NOMO-1 treated with DMSO at 0.1 percent for 48 hours (cell line): ENCODE results near the gene VAV2.

Source experiments
- DNase-seq: peaks from one replicate; lab custom pipeline; 2025; ENCODE audit not compliant: unreplicated experiment; lab: John Stamatoyannopoulos, UW

VAV2 gene

GRCh38 chr9:133842721-133843227, 149.3 kb downstream of the VAV2 start:
- DNase-seq: no peak

- DNase-seq: no peak
These were observed 149.9 kb downstream of the VAV2 start for GRCh38 chr9:133842174-133842573.

GRCh38 chr9:133841167-133841812, 150.8 kb downstream of the VAV2 start:
- no peak for DNase-seq

- DNase-seq: peak; percentile 7
These were observed 152.2 kb downstream of the VAV2 start for GRCh38 chr9:133839822-133840329.

GRCh38 chr9:133838859-133839507, 153.1 kb downstream of the VAV2 start:
- no peak for DNase-seq

GRCh38 chr9:133837627-133838597, 154.2 kb downstream of the VAV2 start:
- DNase-seq: no peak

GRCh38 chr9:133836818-133837217, 155.3 kb downstream of the VAV2 start:
- DNase-seq: no peak

- DNase-seq: no peak
These were observed 155.9 kb downstream of the VAV2 start for GRCh38 chr9:133836001-133836758.

- no peak for DNase-seq
These were observed 156.7 kb downstream of the VAV2 start for GRCh38 chr9:133835262-133835901.

- no peak for DNase-seq
These were observed 157.8 kb downstream of the VAV2 start for GRCh38 chr9:133834080-133834976.

- no peak for DNase-seq
These were observed 158.6 kb downstream of the VAV2 start for GRCh38 chr9:133833388-133834025.

GRCh38 chr9:133832877-133833276, 159.2 kb downstream of the VAV2 start:
- no peak for DNase-seq

GRCh38 chr9:133830711-133831110, 161.4 kb downstream of the VAV2 start:
- no peak for DNase-seq

GRCh38 chr9:133830310-133830709, 161.8 kb downstream of the VAV2 start:
- DNase-seq: no peak

- DNase-seq: no peak
These were observed 163.7 kb downstream of the VAV2 start for GRCh38 chr9:133828338-133828997.

GRCh38 chr9:133826289-133827085, 165.6 kb downstream of the VAV2 start:
- no peak for DNase-seq

- DNase-seq: no peak
These were observed 166.4 kb downstream of the VAV2 start for GRCh38 chr9:133825555-133826218.
